Body of pancreas (tissue), 4 donors: ENCODE measurements around the gene PSMB1. TPM values are rescaled to one million over a fixed set of nuclear protein-coding genes. Genes with fewer than 3 reads are reported as not detected.

ENCODE experiments used
- ATAC-seq: fragments of 150-250 bp; one replicate; pipeline ENCODE4 v1.9.1; 2016
- DNase-seq, 4 donors: peaks; one replicate each; pipeline ENCODE4 v3.0.0-alpha.2; 2019
- H3K27ac ChIP-seq, 4 donors: fragments of 200-600 bp; sonication (generic); 1 replicate in 3 of 4; 2 replicates in 1 of 4; pipeline versions ENCODE4 v1.5.1 to v1.6.1; 2016 to 2019; ENCODE audit warnings: mild to moderate bottlenecking in 1 of 4, mixed read lengths in 1 of 4, moderate library complexity in 1 of 4
- H3K27me3 ChIP-seq, 2 donors: fragments of 200-600 bp; sonication (generic); one replicate each; pipeline ENCODE4 v1.6.0; 2016; ENCODE audit warnings: mild to moderate bottlenecking in 1 of 2
- H3K36me3 ChIP-seq, 2 donors: fragments of 200-600 bp; sonication (generic); replicated peaks in 1 of 2; 2 replicates each; pipeline ENCODE4 v1.5.1; 2016; ENCODE audit warnings: low read depth in 2 of 2; ENCODE audit not compliant: insufficient read depth in 1 of 2
- H3K4me1 ChIP-seq: fragments of 200-600 bp; sonication (generic); one replicate; pipeline ENCODE4 v1.6.0; 2016
- H3K4me3 ChIP-seq, 2 donors: fragments of 200-600 bp; sonication (generic); 1 replicate in 1 of 2; 2 replicates in 1 of 2; pipeline ENCODE4 v1.5.1; 2016 to 2019
- H3K9me3 ChIP-seq, 3 donors: fragments of 200-600 bp; sonication (generic); 1 replicate in 2 of 3; 2 replicates in 1 of 3; pipeline ENCODE4 v1.5.1; 2016
- CTCF ChIP-seq, 7 experiments: fragments of 450-650 bp in 4 of 7; fragments of 200-600 bp in 3 of 7; sonication (generic) in 3 of 7; IDR thresholded peaks; one replicate each; pipeline ENCODE4 v1.5.1; 2016 to 2019; ENCODE audit warnings: antibody characterized with exemption in 7 of 7
- POLR2A ChIP-seq, 3 donors: fragments of 450-650 bp; IDR thresholded peaks; one replicate each; pipeline ENCODE4 v1.6.1; 2016; ENCODE audit warnings: antibody characterized with exemption in 3 of 3, mild to moderate bottlenecking in 2 of 3
- WGBS, 2 donors: methylation state at CpG; one replicate each; pipeline ENCODE4 v1.1.5; 2017; 5-methylcytosine and 5-hydroxymethylcytosine counted together
- intact Hi-C: fragments of 100-400 bp; cut with DNase I; formaldehyde crosslinking; loops from one replicate; pipeline ENCODE4 v1.15.1; 2023
- total RNA-seq, 2 donors: library from RNA; depleted of rRNA; stranded (reverse); fragments of >200 nt; gene quantifications; one replicate each; pipeline ENCODE4 v1.1.0, GENCODE V29; 2016

Gene PSMB1
- total RNA-seq, 2 donors from 2014 or later, result 39.9 to 80.9 TPM

DNA sequence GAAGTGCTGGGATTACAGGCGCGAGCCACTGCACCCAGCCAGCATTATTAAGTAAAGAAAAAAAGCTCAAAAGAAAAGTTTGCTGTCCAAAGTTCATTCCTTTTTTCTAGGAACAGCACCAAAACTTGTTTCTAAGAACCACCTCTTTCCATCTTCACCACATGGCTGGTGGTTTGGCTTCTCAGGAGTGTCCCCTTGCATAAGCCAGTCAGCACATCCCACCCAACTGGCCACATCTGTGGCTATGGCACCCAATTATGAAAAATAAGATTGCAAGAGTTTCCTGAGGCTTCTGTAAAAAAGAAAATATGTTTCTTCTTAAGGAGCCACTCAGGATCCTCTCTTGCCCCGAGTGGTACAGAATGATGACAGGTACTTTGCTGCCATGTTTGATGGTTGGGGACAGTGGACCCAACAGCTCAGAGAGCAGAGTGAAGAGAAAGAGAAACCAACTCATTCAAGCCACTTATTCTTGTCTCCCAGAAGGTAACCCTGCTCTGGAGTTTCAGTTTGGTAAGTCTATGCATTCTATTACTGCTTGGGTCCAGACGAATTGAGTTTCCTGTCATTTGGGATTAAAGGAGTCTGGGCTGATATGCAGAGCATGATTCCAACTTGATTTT is 65.3 kb downstream of the PSMB1 start:
- no peak overlapping the region for H3K27ac ChIP-seq
- H3K9me3 ChIP-seq, result no peaks in the 10 kb centered on the region
- no peaks in the 10 kb centered on the region for H3K27me3 ChIP-seq
- no peak for DNase-seq
- intact Hi-C loops, result no loop called here
- H3K4me3 ChIP-seq, result no peak overlapping the region
- WGBS, 2 donors, result 69 to 73% methylated on average over 4 of the region's 4 CpGs
- no peak for TF ChIP-seq CTCF (IDR thresholded peaks at IDR 0.05)
- TF ChIP-seq POLR2A (IDR thresholded peaks at IDR 0.05), result no peak
- no peaks in the 10 kb centered on the region for H3K36me3 ChIP-seq
- H3K4me1 ChIP-seq, result no peaks in the 10 kb centered on the region
- ATAC-seq, result no peak

GRCh38 chr6:170485159-170485558 is 67.9 kb downstream of the PSMB1 start:
- H3K36me3 ChIP-seq, result no peaks in the 10 kb centered on the region
- no peak for ATAC-seq

More at GRCh38 chr6:170485159-170485558, 67.9 kb downstream of the PSMB1 start:
- no peaks in the 10 kb centered on the region for H3K9me3 ChIP-seq
- H3K27ac ChIP-seq, result no peak overlapping the region
- TF ChIP-seq CTCF (IDR thresholded peaks at IDR 0.05) (no peak), POLR2A (IDR thresholded peaks at IDR 0.05) (no peak)
- DNase-seq, result no peak
- 81 to 82% methylated on average over 5 of the region's 5 CpGs for WGBS, 2 donors
- intact Hi-C loops, result no loop called here
- H3K27me3 ChIP-seq, result no peaks in the 10 kb centered on the region
- peaks cover 7% of the 10 kb centered on the region for H3K4me1 ChIP-seq
- H3K4me3 ChIP-seq, result no peak overlapping the region

Other genes starting within 250 kb of the PSMB1 start
- 10 to 100 TPM; 15.6 to 29.0 TPM for gene FAM120B, start 246.5 kb downstream of the PSMB1 start, total RNA-seq
- 10 to 100 TPM in 1 of 2 donors, 1 to 10 TPM in 1; 8.6 to 10.4 TPM for gene TBP, start 1.1 kb upstream of the PSMB1 start, total RNA-seq
- gene PDCD2, start 31.3 kb upstream of the PSMB1 start, total RNA-seq, result 10 to 100 TPM; 41.5 to 65.6 TPM